ENCODE measurements around the gene ERG28.
A peak's percentile ranks its signal among the peaks of the same experiment; 100 is the strongest.
"Not testable (repeated sequence)": the region's sequence is repeated elsewhere in the genome, so short reads cannot be mapped to it uniquely, and the experiment has no call there.

Gene ERG28

GRCh38 chr14:75630695-75631452 is 29.8 kb downstream of the ERG28 start:
- no peak for DNase-seq (ENCODE audit: extremely low spot score, insufficient read length, low read depth)

GRCh38 chr14:75628816-75629215 is 31.9 kb downstream of the ERG28 start:
- no peak for DNase-seq (ENCODE audit: extremely low spot score, insufficient read length, low read depth)
- FAIRE-seq = no peak

More at GRCh38 chr14:75630695-75631452, 29.8 kb downstream of the ERG28 start:
- FAIRE-seq = no peak

- no peak for DNase-seq (ENCODE audit: extremely low spot score, insufficient read length, low read depth)
- FAIRE-seq = no peak
Observed at GRCh38 chr14:75627406-75627805, 33.3 kb downstream of the ERG28 start.

- DNase-seq (ENCODE audit: extremely low spot score, insufficient read length, low read depth) (no peak), FAIRE-seq (no peak)
Observed at GRCh38 chr14:75626863-75627262, 33.8 kb downstream of the ERG28 start.

GRCh38 chr14:75626396-75626795 is 34.3 kb downstream of the ERG28 start:
- FAIRE-seq (no peak), DNase-seq (ENCODE audit: extremely low spot score, insufficient read length, low read depth) (no peak)

- no peak for FAIRE-seq
- DNase-seq (ENCODE audit: extremely low spot score, insufficient read length, low read depth) = no peak
Observed at GRCh38 chr14:75625034-75625433, 35.6 kb downstream of the ERG28 start.

GRCh38 chr14:75619548-75619947 is 41.1 kb downstream of the ERG28 start:
- no peak for FAIRE-seq
- DNase-seq (ENCODE audit: extremely low spot score, insufficient read length, low read depth) = no peak

- DNase-seq (ENCODE audit: extremely low spot score, insufficient read length, low read depth) (peak; percentile 17), FAIRE-seq (peak; percentile 63)
Observed at GRCh38 chr14:75615200-75615599, 45.5 kb downstream of the ERG28 start.

- FAIRE-seq = no peak
- no peak for DNase-seq (ENCODE audit: extremely low spot score, insufficient read length, low read depth)
Observed at GRCh38 chr14:75614179-75614578, 46.5 kb downstream of the ERG28 start.

GRCh38 chr14:75612157-75612556 is 48.5 kb downstream of the ERG28 start:
- FAIRE-seq (no peak), DNase-seq (ENCODE audit: extremely low spot score, insufficient read length, low read depth) (no peak)

GRCh38 chr14:75610834-75611233 is 49.8 kb downstream of the ERG28 start:
- no peak for FAIRE-seq

GRCh38 chr14:75609606-75610475 is 50.8 kb downstream of the ERG28 start:
- FAIRE-seq = no peak
- no peak for DNase-seq (ENCODE audit: extremely low spot score, insufficient read length, low read depth)

More at GRCh38 chr14:75610834-75611233, 49.8 kb downstream of the ERG28 start:
- no peak for DNase-seq (ENCODE audit: extremely low spot score, insufficient read length, low read depth)

- DNase-seq (ENCODE audit: extremely low spot score, insufficient read length, low read depth) (no peak), FAIRE-seq (no peak)
Observed at GRCh38 chr14:75609116-75609515, 51.6 kb downstream of the ERG28 start.

GRCh38 chr14:75607842-75608640 is 52.6 kb downstream of the ERG28 start:
- FAIRE-seq (no peak), DNase-seq (ENCODE audit: extremely low spot score, insufficient read length, low read depth) (no peak)

GRCh38 chr14:75607044-75607443 is 53.6 kb downstream of the ERG28 start:
- DNase-seq (ENCODE audit: extremely low spot score, insufficient read length, low read depth) (no peak), FAIRE-seq (no peak)

GRCh38 chr14:75605916-75606315 is 54.8 kb downstream of the ERG28 start:
- FAIRE-seq = no peak
- DNase-seq (ENCODE audit: extremely low spot score, insufficient read length, low read depth) = no peak

- DNase-seq (ENCODE audit: extremely low spot score, insufficient read length, low read depth) (no peak), FAIRE-seq (no peak)
Observed at GRCh38 chr14:75604979-75605851, 55.5 kb downstream of the ERG28 start.

GRCh38 chr14:75602503-75602902 is 58.2 kb downstream of the ERG28 start:
- FAIRE-seq = peak; percentile 48
- no peak for DNase-seq (ENCODE audit: extremely low spot score, insufficient read length, low read depth)

GRCh38 chr14:75601061-75601460 is 59.6 kb downstream of the ERG28 start:
- not testable (repeated sequence) for FAIRE-seq; DNase-seq (ENCODE audit: extremely low spot score, insufficient read length, low read depth)

Data from GM18507 (cell line).